HG03558 (cell line): ENCODE measurements around the gene INTU.
"Not testable (repeated sequence)": the region's sequence is repeated elsewhere in the genome, so short reads cannot be mapped to it uniquely, and the experiment has no call there.

ENCODE experiments used
- ATAC-seq: cut with Tn5 transposase; IDR thresholded peaks from one replicate; pipeline ENCODE4 v1.9.1; 2021; ENCODE audit warnings: moderate number of reproducible peaks; ENCODE audit not compliant: unreplicated experiment; ENCODE audit errors: extremely low read depth

The INTU gene

GRCh38 chr4:127641524-127641923 lies 8.8 kb downstream of the INTU start:
- ATAC-seq = no peak

GRCh38 chr4:127642169-127642568 lies 9.4 kb downstream of the INTU start:
- no peak for ATAC-seq

- no peak for ATAC-seq
These were observed 11.0 kb downstream of the INTU start for GRCh38 chr4:127643791-127644190.

- no peak for ATAC-seq
These were observed 15.3 kb downstream of the INTU start for GRCh38 chr4:127648061-127648460.

- not testable (repeated sequence) for ATAC-seq
These were observed 22.8 kb downstream of the INTU start for GRCh38 chr4:127655590-127655989.

GRCh38 chr4:127656047-127656680 lies 23.4 kb downstream of the INTU start:
- no peak for ATAC-seq

GRCh38 chr4:127660284-127660885 lies 27.6 kb downstream of the INTU start:
- no peak for ATAC-seq

- ATAC-seq = no peak
These were observed 34.4 kb downstream of the INTU start for GRCh38 chr4:127667116-127667515.

GRCh38 chr4:127667772-127668171 lies 35.0 kb downstream of the INTU start:
- ATAC-seq = no peak

- no peak for ATAC-seq
These were observed 36.0 kb downstream of the INTU start for GRCh38 chr4:127668770-127669169.

- ATAC-seq = no peak
These were observed 36.9 kb downstream of the INTU start for GRCh38 chr4:127669691-127670090.

- no peak for ATAC-seq
These were observed 39.4 kb downstream of the INTU start for GRCh38 chr4:127672111-127672510.

GRCh38 chr4:127685292-127685691 lies 52.5 kb downstream of the INTU start:
- no peak for ATAC-seq

GRCh38 chr4:127686658-127687057 lies 53.9 kb downstream of the INTU start:
- ATAC-seq = no peak

- no peak for ATAC-seq
These were observed 54.8 kb downstream of the INTU start for GRCh38 chr4:127687580-127687979.

- peak; percentile 100 for ATAC-seq
These were observed 66.0 kb downstream of the INTU start for GRCh38 chr4:127698789-127699200.

- no peak for ATAC-seq
These were observed 76.2 kb downstream of the INTU start for GRCh38 chr4:127708985-127709384.

- no peak for ATAC-seq
These were observed 76.7 kb downstream of the INTU start for GRCh38 chr4:127709456-127709855.

GRCh38 chr4:127730142-127730913 lies 97.6 kb downstream of the INTU start, which contains the start of gene SLC25A31:
TSS of gene SLC25A31 (plus strand) at chr4:127730400. CDS start at chr4:127730546, 146 bp downstream.
- ATAC-seq = no peak

GRCh38 chr4:127731406-127731805 lies 98.6 kb downstream of the INTU start:
- ATAC-seq = no peak

- ATAC-seq = peak; percentile 72
These were observed 100.0 kb downstream of the INTU start for GRCh38 chr4:127732623-127733328.
